SK-N-MC (cell line): ENCODE measurements around the gene SLC9A7.

Experiments
- DNase-seq: peaks from one replicate; pipeline ENCODE4 v3.0.0-alpha.2; 2011; ENCODE audit warnings: low read depth, low spot score
- H3K27ac ChIP-seq: fragments of 200-600 bp; sonication (generic); 2 replicates; pipeline ENCODE4 v1.5.1; 2016; ENCODE audit warnings: mixed run types
- H3K36me3 ChIP-seq: fragments of 200-600 bp; sonication (generic); 2 replicates; pipeline ENCODE4 v1.6.1; 2017; ENCODE audit warnings: antibody characterized with exemption, low read length, mixed read lengths; ENCODE audit not compliant: insufficient read depth
- H3K4me3 ChIP-seq: fragments of 200-600 bp; sonication (generic); 2 replicates; pipeline ENCODE4 v1.5.1; 2016
- H3K9ac ChIP-seq: fragments of 200-600 bp; sonication (generic); 2 replicates; pipeline ENCODE4 v1.8.0; 2017; ENCODE audit warnings: mixed run types, mixed read lengths; ENCODE audit not compliant: insufficient read length
- H3K9me3 ChIP-seq: fragments of 200-600 bp; sonication (generic); 2 replicates; pipeline ENCODE4 v1.6.1; 2017; ENCODE audit warnings: low read depth, mild to moderate bottlenecking, antibody characterized with exemption, low read length, moderate library complexity, mixed read lengths
- EZH2 ChIP-seq: fragments of 200-600 bp; sonication (generic); IDR thresholded peaks from one replicate; pipeline ENCODE4 v1.6.1; 2017; ENCODE audit warnings: antibody characterized with exemption
- FOXP2 ChIP-seq: optimal IDR thresholded peaks from 2 replicates; pipeline ENCODE3; 2011; ENCODE audit warnings: mild to moderate bottlenecking, moderate library complexity; ENCODE audit not compliant: insufficient read depth; ENCODE audit errors: extremely low read length, control extremely low read depth
- POLR2AphosphoS5 ChIP-seq: IDR thresholded peaks from 2 replicates; pipeline ENCODE4 v1.6.1; 2012; ENCODE audit warnings: mild to moderate bottlenecking, low read depth, low read length, borderline replicate concordance

The SLC9A7 gene

DNA sequence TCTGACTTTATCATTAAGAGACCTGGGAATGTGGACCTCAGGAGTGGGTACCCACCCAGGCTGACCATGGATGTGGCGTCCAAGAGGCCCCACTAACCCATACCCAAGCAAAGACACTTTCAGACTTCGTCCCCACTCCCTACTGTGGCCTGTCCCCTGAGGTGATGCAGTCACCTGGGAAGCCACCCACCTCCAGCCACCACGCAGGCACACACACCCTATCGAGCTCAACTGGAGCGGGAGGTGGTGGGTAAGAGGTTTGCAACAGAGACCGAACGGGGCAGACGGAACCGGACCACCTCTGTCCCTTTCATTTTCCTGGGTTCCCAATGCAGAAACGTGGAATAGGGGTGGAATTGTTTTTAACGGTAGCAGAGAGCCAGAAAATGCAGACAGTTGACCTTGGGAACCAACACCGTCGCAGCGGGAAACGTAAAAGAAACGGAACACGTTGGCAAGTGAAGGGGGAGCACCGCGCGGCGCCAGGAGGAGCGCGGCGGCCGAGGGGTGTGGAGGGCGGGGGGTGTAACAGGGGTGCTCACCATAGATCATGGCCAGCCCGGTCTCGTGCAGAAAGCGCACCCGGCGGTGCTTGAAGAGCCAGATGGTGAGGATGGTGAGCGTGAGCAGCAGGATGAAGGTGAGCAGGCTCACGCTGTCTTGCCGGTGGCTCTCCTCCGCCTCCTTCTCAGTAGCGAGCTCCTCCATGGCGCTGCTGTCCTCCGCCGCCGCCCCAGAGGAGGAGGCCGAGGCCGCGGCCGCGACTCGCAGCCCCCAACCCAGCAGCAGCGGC, 559 bp downstream of the SLC9A7 start:
- no peak overlapping the region for H3K27ac ChIP-seq
- no peaks in the 10 kb centered on the region for H3K36me3 ChIP-seq
- no peak for DNase-seq
- H3K9ac ChIP-seq = no peak overlapping the region
- TF ChIP-seq POLR2AphosphoS5 (no peak), FOXP2 (no peak), EZH2 (no peak)
- H3K9me3 ChIP-seq = no peaks in the 10 kb centered on the region
- H3K4me3 ChIP-seq = peak overlapping the region; percentile 79

DNA sequence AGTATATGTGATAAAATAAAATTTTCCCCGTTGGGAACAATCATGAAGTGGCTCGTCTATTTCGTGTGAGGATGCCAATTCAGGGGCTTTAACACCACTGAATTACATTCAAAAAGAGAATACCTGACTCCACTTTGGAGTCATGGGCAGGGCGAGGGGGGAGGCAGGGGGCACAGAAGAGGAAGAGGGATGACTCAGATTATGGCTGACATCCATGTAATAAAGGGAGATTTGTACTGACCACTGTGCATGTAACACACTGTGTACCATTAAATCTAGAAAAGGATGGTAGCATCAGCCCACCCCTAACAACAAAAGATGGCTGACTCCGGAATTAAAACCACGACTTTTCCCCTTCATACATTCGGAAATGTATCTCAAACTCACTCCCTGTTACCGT, 1.3 kb downstream of the SLC9A7 start:
- no peak for TF ChIP-seq EZH2
- Histone ChIP-seq H3K27ac (no peak overlapping the region), H3K9ac (no peak overlapping the region), H3K9me3 (no peaks in the 10 kb centered on the region), H3K36me3 (no peaks in the 10 kb centered on the region), H3K4me3 (no peak overlapping the region)
- no peak for DNase-seq

DNA sequence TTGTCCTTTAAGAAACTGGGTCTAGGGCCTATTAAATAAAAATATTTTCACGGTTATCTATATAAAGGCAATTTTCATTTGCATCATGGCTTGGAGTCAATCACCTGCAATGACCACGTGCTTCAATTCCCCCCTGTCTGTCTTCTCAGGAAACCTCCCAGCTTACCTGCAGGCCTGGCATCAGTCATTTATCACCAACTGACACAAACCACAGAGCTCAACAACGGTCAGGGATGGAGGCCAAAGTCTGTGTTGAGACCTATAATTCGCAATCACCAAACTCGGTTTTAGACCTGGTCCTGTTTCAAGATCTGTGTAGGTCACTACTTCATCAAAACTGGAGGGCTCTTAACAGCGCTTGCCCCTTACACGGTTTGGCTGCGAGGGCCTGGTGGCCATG, 1.9 kb downstream of the SLC9A7 start:
- H3K36me3 ChIP-seq = no peaks in the 10 kb centered on the region
- no peak for DNase-seq
- no peaks in the 10 kb centered on the region for H3K9me3 ChIP-seq
- no peak overlapping the region for H3K9ac ChIP-seq
- no peak for TF ChIP-seq EZH2
- no peak for TF ChIP-seq FOXP2
- TF ChIP-seq POLR2AphosphoS5 = no peak
- no peak overlapping the region for H3K4me3 ChIP-seq
- H3K27ac ChIP-seq = no peak overlapping the region

DNA sequence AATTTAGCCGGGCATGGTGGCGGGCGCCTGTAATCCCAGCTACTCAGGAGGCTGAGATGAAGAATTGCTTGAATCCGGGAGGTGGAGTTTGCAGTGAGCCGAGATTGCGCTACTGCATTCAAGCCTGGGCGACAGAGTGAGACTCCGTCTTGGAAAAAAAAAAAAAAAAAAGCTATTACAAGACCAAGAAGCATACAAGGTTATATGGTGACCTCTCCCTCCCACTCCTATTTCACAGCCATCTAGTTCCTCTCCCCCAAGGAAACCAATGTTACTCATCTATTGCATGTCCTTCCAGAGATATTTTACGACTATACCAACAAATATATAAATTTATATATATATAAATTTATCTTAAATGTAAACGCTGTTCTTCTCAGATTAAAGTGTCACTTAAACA, 3.2 kb downstream of the SLC9A7 start:
- H3K27ac ChIP-seq = no peak overlapping the region
- H3K36me3 ChIP-seq = no peaks in the 10 kb centered on the region
- no peak for TF ChIP-seq POLR2AphosphoS5
- no peak for TF ChIP-seq EZH2
- no peak for TF ChIP-seq FOXP2
- H3K4me3 ChIP-seq = no peak overlapping the region
- H3K9ac ChIP-seq = no peak overlapping the region
- DNase-seq = no peak
- no peaks in the 10 kb centered on the region for H3K9me3 ChIP-seq

DNA sequence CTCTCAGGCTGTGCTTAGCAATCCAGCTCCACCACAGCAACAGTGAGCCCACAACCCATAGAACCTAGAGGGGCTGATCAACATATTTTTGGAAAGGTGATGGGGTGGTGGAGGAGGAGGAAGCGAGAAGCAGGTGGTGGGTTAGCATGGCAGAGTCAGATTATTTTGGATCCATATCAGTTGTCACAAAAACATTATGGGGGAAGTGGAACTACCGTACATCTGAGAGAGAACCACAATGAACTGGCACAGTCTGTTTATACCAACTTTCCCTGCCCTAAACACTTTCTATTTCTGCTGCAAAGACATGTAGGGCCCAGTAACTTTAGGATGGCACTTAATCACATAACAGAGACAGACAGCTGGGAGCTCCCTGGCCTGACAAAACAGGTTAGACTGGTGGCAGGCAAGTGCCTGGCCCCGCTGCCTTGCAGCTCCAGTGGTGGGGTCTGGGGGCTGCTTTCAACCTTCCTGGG, 4.3 kb downstream of the SLC9A7 start:
- H3K36me3 ChIP-seq = no peaks in the 10 kb centered on the region
- TF ChIP-seq POLR2AphosphoS5 (no peak), FOXP2 (no peak), EZH2 (no peak)
- no peak overlapping the region for H3K9ac ChIP-seq
- H3K27ac ChIP-seq = no peak overlapping the region
- DNase-seq = no peak
- H3K9me3 ChIP-seq = no peaks in the 10 kb centered on the region
- H3K4me3 ChIP-seq = no peak overlapping the region

DNA sequence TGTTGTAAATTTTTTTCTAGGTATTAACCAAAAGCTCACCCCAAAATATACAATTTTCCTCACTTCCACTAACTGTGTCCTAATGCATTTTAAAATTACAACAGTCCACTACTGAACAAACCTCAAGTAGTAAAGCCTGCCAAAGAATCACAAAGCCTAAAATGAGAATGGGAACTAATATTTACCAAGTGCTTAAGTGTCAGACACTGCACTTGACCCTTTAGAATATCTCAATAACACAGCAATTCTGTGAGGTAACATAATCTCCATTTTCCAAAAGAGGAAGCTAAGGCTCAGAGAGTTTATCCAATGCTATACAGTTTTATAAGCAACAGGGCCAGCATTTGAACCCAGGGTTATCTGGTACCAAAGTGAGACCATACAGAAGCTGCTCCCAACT, 4.9 kb downstream of the SLC9A7 start:
- Histone ChIP-seq H3K4me3 (no peak overlapping the region), H3K9ac (no peak overlapping the region), H3K9me3 (no peaks in the 10 kb centered on the region), H3K27ac (no peak overlapping the region), H3K36me3 (no peaks in the 10 kb centered on the region)
- TF ChIP-seq EZH2 = no peak
- TF ChIP-seq POLR2AphosphoS5 = no peak
- TF ChIP-seq FOXP2 = no peak
- DNase-seq = no peak

DNA sequence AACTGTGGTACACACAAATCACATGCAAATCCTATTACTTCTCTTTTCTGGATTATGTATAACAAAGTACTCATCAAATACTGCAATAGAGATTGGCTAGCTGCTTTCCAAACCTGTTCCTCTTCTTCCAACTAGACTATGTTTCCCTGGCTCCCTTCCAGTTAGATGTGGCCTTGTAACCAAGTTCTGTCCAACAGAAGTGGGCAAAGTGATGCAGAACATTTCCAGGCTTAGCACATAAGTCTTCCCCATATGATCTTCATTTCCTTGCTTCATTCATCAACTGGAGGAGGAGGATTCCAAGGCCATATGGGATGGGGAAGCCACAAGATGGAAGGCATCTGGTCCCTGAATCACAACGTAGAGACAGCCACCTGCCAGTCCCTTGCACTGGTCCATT, 8.0 kb downstream of the SLC9A7 start:
- Histone ChIP-seq H3K27ac (no peak overlapping the region), H3K4me3 (no peak overlapping the region), H3K9me3 (no peaks in the 10 kb centered on the region), H3K36me3 (no peaks in the 10 kb centered on the region), H3K9ac (no peak overlapping the region)
- DNase-seq = no peak
- TF ChIP-seq EZH2 = no peak
- TF ChIP-seq FOXP2 = no peak
- no peak for TF ChIP-seq POLR2AphosphoS5

DNA sequence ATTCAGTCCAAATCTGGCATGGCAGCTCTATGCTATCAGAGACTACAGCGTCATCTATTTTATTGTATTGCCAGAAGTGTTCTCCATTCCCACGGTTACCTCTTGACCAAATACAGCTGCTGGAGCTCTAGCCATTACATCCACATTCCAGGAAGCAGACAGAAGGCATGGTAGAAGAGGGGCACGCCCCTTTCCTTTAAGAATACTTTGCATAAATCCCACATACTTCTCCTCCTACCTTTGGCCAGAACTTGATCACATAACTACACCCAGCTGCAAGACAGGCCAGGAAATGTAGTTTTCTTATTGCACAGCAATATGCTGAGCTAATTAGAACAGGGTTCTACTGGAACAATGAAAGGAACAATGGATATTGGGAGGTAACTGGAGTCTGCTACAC, 14.9 kb downstream of the SLC9A7 start:
- no peak overlapping the region for H3K27ac ChIP-seq
- TF ChIP-seq EZH2 (no peak), FOXP2 (no peak), POLR2AphosphoS5 (no peak)
- H3K9ac ChIP-seq = no peak overlapping the region
- DNase-seq = no peak
- H3K4me3 ChIP-seq = no peak overlapping the region
- H3K36me3 ChIP-seq = no peaks in the 10 kb centered on the region
- H3K9me3 ChIP-seq = no peaks in the 10 kb centered on the region

DNA sequence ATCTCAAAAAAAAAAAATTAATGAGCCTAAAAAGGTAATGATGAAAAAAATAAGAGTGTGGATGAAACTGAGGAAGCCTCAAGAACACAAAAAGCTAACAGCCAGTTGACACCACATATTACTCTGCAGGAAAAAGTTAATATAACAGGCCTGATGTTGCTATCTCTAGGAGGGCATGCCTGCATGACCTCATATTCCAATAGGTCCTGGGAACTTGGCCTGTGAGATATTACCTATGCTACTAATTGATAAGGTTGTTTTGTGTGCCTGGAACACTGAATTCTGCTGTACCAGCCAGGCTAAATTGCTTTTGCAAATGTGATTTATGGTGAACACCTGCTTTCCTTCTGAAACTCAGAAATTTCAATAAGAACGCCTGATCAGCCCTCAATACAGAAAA, 15.9 kb downstream of the SLC9A7 start:
- no peak overlapping the region for H3K27ac ChIP-seq
- no peak overlapping the region for H3K4me3 ChIP-seq
- DNase-seq = no peak
- no peaks in the 10 kb centered on the region for H3K36me3 ChIP-seq
- TF ChIP-seq FOXP2 = no peak
- no peak for TF ChIP-seq POLR2AphosphoS5
- no peak for TF ChIP-seq EZH2
- no peaks in the 10 kb centered on the region for H3K9me3 ChIP-seq
- no peak overlapping the region for H3K9ac ChIP-seq
